Measurements from ENCODE around the gene GPRIN3.

DNA sequence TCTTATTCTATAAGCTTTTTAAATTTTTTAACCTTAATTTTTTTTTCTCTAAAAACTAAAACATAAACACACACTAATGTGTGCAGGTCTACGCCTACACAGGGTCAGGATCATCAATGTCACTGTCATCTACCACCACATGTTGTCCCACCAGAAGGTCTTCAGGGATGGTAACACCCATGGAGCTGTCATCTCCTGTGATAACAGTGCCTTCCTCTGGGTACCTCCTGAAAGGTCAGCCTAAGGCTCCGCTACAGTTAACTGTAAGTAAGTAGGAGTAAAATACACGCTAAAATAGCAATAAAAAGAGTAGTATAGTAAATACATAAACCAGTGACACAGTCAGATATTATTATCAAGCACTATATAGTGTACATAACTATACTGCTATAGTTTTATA is 45.9 kb upstream of the GPRIN3 start:
- TF ChIP-seq TCF12 (IDR thresholded peaks at IDR 0.05; ENCODE audit: low read depth) (no peak), TAF1 (IDR thresholded peaks at IDR 0.05; ENCODE audit: low read depth) (no peak), FOXM1 (IDR thresholded peaks at IDR 0.05; ENCODE audit: borderline replicate concordance, low read depth) (no peak), MAX (IDR thresholded peaks at IDR 0.05) (no peak), NFIC (IDR thresholded peaks at IDR 0.05) (no peak), CREB1 (IDR thresholded peaks at IDR 0.05; ENCODE audit: low read depth) (no peak), EP300 (IDR thresholded peaks at IDR 0.05; ENCODE audit: borderline replicate concordance) (no peak), RAD21 (IDR thresholded peaks at IDR 0.05; ENCODE audit: low read depth) (no peak), CEBPB (IDR thresholded peaks at IDR 0.05) (no peak)

All from Ishikawa (cell line).